MV-4-11 (cell line): ENCODE results near the gene PLIN1.

Experiments used
- DNase-seq: peaks from one replicate; lab custom pipeline; 2025; lab: John Stamatoyannopoulos, UW

Gene PLIN1

DNA sequence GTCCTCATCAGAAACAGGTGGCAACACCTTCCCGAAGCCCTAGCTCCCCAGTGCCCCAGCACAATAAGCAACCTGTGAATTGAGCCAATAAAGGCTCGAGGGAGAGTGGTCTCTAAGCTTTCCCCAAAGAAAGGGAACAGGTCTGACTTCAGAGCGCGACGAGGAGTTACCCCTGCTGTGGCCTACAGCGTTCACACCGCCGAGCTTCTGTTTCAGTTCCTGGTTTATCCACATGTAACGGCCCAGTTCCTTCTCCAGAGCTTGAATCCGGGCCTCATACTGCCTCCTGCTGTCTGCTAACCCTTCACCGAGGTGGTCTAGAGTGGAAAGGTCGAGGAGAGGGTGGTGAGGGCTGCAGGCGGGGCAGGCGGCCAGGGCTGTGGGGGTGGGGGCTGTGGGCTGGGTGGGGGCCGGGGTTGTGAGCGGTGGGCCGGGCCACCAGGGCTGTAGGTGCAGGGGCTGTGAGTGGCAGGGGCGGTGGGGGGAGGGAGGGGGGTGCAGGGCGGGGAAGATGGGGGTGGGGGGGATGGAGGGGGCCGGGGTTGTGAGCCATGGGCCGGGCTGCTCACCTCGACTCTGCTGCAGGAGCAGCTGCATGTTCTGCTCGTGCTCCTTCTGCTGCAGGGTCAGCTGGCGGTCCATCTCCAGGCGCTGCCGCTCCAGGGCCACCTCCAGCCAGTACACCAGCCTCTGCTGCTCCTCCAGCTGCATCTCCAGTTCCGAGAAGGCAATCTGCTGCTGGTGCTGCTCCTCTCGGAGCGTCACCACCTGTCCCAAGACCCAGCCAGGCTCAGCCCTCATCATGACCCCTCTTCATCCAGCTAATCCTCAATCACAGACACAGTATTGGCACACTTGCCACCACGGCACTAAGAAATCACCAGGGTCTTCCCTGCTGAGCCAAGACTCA, 50.1 kb downstream of the PLIN1 start:
- peak; percentile 62 for DNase-seq

- DNase-seq, result no peak
Measured at GRCh38 chr15:89628301-89628700, 50.9 kb downstream of the PLIN1 start.

GRCh38 chr15:89627256-89627970, 51.8 kb downstream of the PLIN1 start:
- DNase-seq, result no peak

DNA sequence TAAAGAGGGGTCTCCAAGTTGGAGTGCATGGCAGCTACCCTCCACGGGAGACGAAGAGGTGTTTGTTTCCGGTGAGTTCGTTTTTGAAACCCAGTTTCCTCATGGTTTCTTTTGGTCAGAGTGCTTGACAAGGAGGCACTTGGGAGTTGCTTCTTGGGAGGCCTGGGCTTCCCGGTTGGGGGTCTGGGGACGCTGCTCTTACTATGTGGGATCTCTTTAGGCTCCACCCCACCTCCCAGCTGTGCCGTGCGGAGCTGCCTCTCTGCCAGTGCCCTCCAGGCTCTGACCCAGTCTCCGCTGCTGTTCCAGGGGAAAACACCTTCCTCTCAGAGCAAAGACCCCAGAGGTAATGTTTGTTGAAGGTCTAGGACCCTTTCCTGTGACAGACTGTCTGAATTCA, 53.5 kb downstream of the PLIN1 start:
- no peak for DNase-seq

- DNase-seq, result no peak
Measured at GRCh38 chr15:89623165-89623564, 56.0 kb downstream of the PLIN1 start.

DNA sequence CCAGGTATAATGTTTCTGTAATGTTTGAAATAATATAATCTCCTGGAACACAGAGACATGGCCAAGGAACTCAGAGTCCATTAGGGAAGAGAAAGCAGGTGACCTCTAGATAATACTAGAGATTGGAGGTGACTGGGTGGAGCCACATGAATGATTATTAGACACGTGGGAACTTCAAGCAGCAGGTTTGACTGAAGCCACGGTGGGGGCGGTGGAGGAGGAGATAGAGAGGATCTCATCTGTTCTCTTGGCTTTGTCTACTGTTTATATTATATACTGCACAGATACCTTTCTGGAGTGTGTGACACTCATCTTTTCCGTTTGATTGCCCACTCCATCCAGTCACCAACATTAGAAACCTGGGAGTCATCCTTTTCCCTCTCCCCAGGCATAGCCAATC, 57.6 kb downstream of the PLIN1 start:
- no peak for DNase-seq

DNA sequence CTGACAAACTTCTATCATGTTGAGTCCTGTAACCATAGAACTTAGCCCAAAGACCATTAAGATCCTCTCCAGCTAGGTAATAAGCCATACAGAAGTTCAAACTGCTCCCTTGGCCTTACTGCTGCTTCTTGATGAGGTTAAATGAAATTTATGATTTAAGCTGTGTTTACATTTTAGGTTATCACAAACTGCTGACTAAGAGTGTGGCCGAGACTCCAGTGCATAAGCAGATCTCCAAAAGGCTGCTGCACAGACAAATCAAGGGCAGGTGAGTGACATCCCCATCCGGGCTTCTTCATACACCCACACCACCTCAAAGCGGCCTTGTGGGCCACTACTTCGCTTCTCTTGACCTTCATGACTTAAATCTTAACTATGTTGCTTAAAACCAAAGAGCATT, 62.9 kb downstream of the PLIN1 start:
- DNase-seq, result no peak

GRCh38 chr15:89615135-89615534, 64.0 kb downstream of the PLIN1 start:
- no peak for DNase-seq
